HG02943 (cell line): ENCODE measurements around the gene GRAMD2B.

Source experiments
- ATAC-seq: cut with Tn5 transposase; IDR thresholded peaks from one replicate; pipeline ENCODE4 v1.9.1; 2021; ENCODE audit warnings: mild to moderate bottlenecking, low read depth, moderate library complexity; ENCODE audit not compliant: unreplicated experiment

The GRAMD2B gene

GRCh38 chr5:126526493-126526892 lies 103.3 kb downstream of the GRAMD2B start:
- no peak for ATAC-seq

DNA sequence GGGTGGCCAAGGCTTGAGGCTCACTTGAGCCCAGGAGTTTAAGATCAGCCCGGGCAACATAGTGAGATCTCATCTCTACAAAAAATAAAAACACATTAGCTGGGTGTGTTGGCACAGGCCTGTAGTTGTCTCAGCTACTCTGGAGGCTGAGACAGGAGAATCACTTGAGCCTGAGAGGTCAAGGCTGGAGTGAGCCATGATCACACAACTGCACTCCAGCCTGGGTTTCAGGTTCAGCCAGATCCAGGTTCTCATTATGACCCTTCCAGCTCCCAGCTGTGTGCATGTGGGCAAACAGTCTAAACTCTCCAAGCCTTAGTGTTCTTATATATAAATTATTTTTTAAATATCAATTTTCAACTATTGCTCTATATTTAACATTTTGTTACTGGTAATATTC lies 103.9 kb downstream of the GRAMD2B start:
- ATAC-seq, result no peak

GRCh38 chr5:126527892-126528291 lies 104.7 kb downstream of the GRAMD2B start:
- ATAC-seq, result no peak

GRCh38 chr5:126531543-126532120 lies 108.4 kb downstream of the GRAMD2B start:
- no peak for ATAC-seq

GRCh38 chr5:126534553-126534952 lies 111.3 kb downstream of the GRAMD2B start:
- no peak for ATAC-seq

- ATAC-seq, result no peak
Measured at GRCh38 chr5:126535856-126536545, 112.8 kb downstream of the GRAMD2B start.

GRCh38 chr5:126536874-126537273 lies 113.7 kb downstream of the GRAMD2B start:
- no peak for ATAC-seq

GRCh38 chr5:126538579-126538978 lies 115.4 kb downstream of the GRAMD2B start:
- ATAC-seq, result no peak

DNA sequence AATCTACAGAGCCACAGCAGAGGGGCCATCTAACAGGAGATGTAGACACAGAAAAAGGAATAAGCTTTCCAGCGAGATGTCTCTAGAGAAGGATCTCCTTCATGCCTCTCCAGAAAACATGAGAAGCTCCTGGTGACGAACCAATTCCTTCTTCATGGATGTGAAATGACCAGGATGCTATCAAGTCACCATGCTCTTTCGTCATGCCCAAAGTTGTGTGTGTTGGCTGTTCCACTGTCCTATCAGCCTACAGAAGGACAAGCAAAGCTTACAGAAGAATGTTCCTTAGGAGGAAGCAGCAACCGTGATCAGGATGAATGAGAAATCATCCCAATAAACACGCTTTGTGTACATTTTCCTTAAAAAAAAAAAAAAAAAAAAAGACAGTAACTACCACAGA lies 117.4 kb downstream of the GRAMD2B start:
- ATAC-seq, result no peak

GRCh38 chr5:126542441-126542840 lies 119.2 kb downstream of the GRAMD2B start:
- ATAC-seq, result no peak

DNA sequence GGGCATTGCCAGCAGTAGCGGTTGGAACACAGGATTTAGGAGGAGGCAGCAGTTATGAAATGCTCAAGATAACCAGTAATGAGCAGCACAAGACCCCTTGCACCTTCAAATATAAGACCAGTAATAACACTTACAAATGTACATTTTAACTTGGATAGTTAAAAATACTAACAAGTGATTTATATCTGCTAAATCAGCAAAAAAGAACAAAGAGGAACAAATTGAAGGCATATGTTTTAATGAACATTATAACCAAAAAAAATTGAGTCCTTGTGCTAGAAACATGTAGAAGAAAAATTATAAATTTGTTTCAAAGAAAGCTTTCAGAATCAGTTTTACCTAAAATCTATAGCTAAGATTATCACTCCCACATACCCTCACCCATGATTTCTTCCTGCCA lies 119.8 kb downstream of the GRAMD2B start:
- no peak for ATAC-seq

DNA sequence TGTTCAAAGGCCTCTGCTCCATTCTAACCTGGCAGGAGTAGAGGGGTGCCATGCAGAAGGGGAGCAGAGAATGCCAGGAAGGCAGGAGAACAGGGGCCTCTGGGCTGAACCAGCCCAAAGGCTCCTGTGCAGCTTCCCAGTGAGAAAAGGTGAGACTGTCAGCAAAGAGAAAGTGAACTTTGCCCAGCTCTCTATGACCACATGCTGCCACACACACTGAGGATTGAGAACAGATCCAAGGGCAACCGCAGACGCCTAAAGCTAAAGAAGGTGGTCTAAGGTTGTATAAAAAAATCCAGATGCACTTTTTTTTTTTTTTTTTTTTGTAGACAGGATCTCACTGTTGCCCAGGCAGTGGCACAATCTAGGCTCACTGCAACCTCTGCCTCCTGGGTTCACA lies 120.5 kb downstream of the GRAMD2B start:
- no peak for ATAC-seq
